ENCODE measurements around the gene LAMA2.
A peak's percentile ranks its signal among the peaks of the same experiment; 100 is the strongest.

The LAMA2 gene

GRCh38 chr6:128855581-128856085 is 27.3 kb upstream of the LAMA2 start:
- H3K4me3 ChIP-seq (ENCODE audit: low read depth, low read length) = no peak overlapping the region
- no peak for TF ChIP-seq CTCF (IDR thresholded peaks at IDR 0.05; ENCODE audit: low read depth, low read length)
- no peak for DNase-seq (ENCODE audit: low read depth, low spot score)
- in situ Hi-C loops (cut with HindIII; ENCODE audit: low sequenced_read_pairs) = no loop called here

- no peak for TF ChIP-seq CTCF (IDR thresholded peaks at IDR 0.05; ENCODE audit: low read depth, low read length)
- no peak for DNase-seq (ENCODE audit: low read depth, low spot score)
- in situ Hi-C loops (cut with HindIII; ENCODE audit: low sequenced_read_pairs) = no loop called here
- H3K4me3 ChIP-seq (ENCODE audit: low read depth, low read length) = no peak overlapping the region
Measured at GRCh38 chr6:128857806-128858205, 25.1 kb upstream of the LAMA2 start.

GRCh38 chr6:128860782-128861181 is 22.2 kb upstream of the LAMA2 start:
- H3K4me3 ChIP-seq (ENCODE audit: low read depth, low read length) = no peak overlapping the region
- in situ Hi-C loops (cut with HindIII; ENCODE audit: low sequenced_read_pairs) = no loop called here
- no peak for DNase-seq (ENCODE audit: low read depth, low spot score)
- TF ChIP-seq CTCF (IDR thresholded peaks at IDR 0.05; ENCODE audit: low read depth, low read length) = no peak

GRCh38 chr6:128863983-128864382 is 19.0 kb upstream of the LAMA2 start:
- in situ Hi-C loops (cut with HindIII; ENCODE audit: low sequenced_read_pairs) = no loop called here
- DNase-seq (ENCODE audit: low read depth, low spot score) = no peak

GRCh38 chr6:128870746-128871145 is 12.2 kb upstream of the LAMA2 start:
- H3K4me3 ChIP-seq (ENCODE audit: low read depth, low read length) = no peak overlapping the region
- in situ Hi-C loops (cut with HindIII; ENCODE audit: low sequenced_read_pairs) = no loop called here
- TF ChIP-seq CTCF (IDR thresholded peaks at IDR 0.05; ENCODE audit: low read depth, low read length) = no peak
- no peak for DNase-seq (ENCODE audit: low read depth, low spot score)

More at GRCh38 chr6:128863983-128864382, 19.0 kb upstream of the LAMA2 start:
- no peak overlapping the region for H3K4me3 ChIP-seq (ENCODE audit: low read depth, low read length)
- no peak for TF ChIP-seq CTCF (IDR thresholded peaks at IDR 0.05; ENCODE audit: low read depth, low read length)

- no peak for TF ChIP-seq CTCF (IDR thresholded peaks at IDR 0.05; ENCODE audit: low read depth, low read length)
- no peak overlapping the region for H3K4me3 ChIP-seq (ENCODE audit: low read depth, low read length)
- no peak for DNase-seq (ENCODE audit: low read depth, low spot score)
- in situ Hi-C loops (cut with HindIII; ENCODE audit: low sequenced_read_pairs) = no loop called here
Measured at GRCh38 chr6:128874863-128875262, 8.1 kb upstream of the LAMA2 start.

GRCh38 chr6:128882560-128882959 is 378 bp upstream of the LAMA2 start:
- no peak for DNase-seq (ENCODE audit: low read depth, low spot score)
- in situ Hi-C loops (cut with HindIII; ENCODE audit: low sequenced_read_pairs) = no loop called here
- peak overlapping the region; percentile 54 for H3K4me3 ChIP-seq (ENCODE audit: low read depth, low read length)

More at GRCh38 chr6:128882560-128882959, 378 bp upstream of the LAMA2 start:
- TF ChIP-seq CTCF (IDR thresholded peaks at IDR 0.05; ENCODE audit: low read depth, low read length) = no peak
